ENCODE data around the gene CRTC3. TPM values are rescaled to one million over a fixed set of nuclear protein-coding genes. Genes with fewer than 3 reads are reported as not detected.
A peak's percentile ranks its signal among the peaks of the same experiment; 100 is the strongest.

Gene CRTC3
- 10 to 100 TPM; 28.2 to 33.0 (median 29.8) TPM for total RNA-seq

GRCh38 chr15:90529371-90530249, at the start of gene CRTC3:
Gene CRTC3, plus strand, starts transcription at chr15:90529923. Its CDS starts 149 bp downstream, at chr15:90530072.
- H3K36me3 Mint-ChIP-seq (ENCODE audit: insufficient read depth), result no peaks in the 10 kb centered on the region
- no peaks in the 10 kb centered on the region for H3K9me3 Mint-ChIP-seq
- ATAC-seq (peak; percentile 90), DNase-seq (peak; percentile 43)
- peak within 1 kb of the TSS; percentile 95 for H3K4me3 Mint-ChIP-seq
- peaks cover 44% of the 10 kb centered on the region for H3K4me1 Mint-ChIP-seq (ENCODE audit: low read depth)
- no peaks in the 10 kb centered on the region for H3K27me3 Mint-ChIP-seq (ENCODE audit: low read depth)

- peaks cover 40% of the 10 kb centered on the region for H3K4me1 Mint-ChIP-seq (ENCODE audit: low read depth)
- ATAC-seq, result peak; percentile 56 to 62
- H3K9me3 Mint-ChIP-seq, result no peaks in the 10 kb centered on the region
- no peaks in the 10 kb centered on the region for H3K27me3 Mint-ChIP-seq (ENCODE audit: low read depth)
- no peak overlapping the region for H3K4me3 Mint-ChIP-seq
- DNase-seq, result peak; percentile 4
- H3K36me3 Mint-ChIP-seq (ENCODE audit: insufficient read depth), result peaks cover 51% of the 10 kb centered on the region
Observed at GRCh38 chr15:90481023-90481422, 48.7 kb upstream of the CRTC3 start.

- ATAC-seq, result no peak
- Mint-ChIP-seq H3K27me3 (ENCODE audit: low read depth) (no peaks in the 10 kb centered on the region), H3K4me3 (no peak overlapping the region), H3K4me1 (ENCODE audit: low read depth) (peaks cover 36% of the 10 kb centered on the region), H3K9me3 (no peaks in the 10 kb centered on the region), H3K36me3 (ENCODE audit: insufficient read depth) (peaks cover 53% of the 10 kb centered on the region)
- peak; percentile 40 for DNase-seq
Observed at GRCh38 chr15:90482124-90483011, 47.4 kb upstream of the CRTC3 start.

- Mint-ChIP-seq H3K36me3 (ENCODE audit: insufficient read depth) (peaks cover 54% of the 10 kb centered on the region), H3K9me3 (no peaks in the 10 kb centered on the region), H3K27me3 (ENCODE audit: low read depth) (no peaks in the 10 kb centered on the region), H3K4me3 (no peak overlapping the region), H3K4me1 (ENCODE audit: low read depth) (peaks cover 34% of the 10 kb centered on the region)
- ATAC-seq (no peak), DNase-seq (no peak)
Observed at GRCh38 chr15:90483012-90483307, 46.8 kb upstream of the CRTC3 start.

DNA sequence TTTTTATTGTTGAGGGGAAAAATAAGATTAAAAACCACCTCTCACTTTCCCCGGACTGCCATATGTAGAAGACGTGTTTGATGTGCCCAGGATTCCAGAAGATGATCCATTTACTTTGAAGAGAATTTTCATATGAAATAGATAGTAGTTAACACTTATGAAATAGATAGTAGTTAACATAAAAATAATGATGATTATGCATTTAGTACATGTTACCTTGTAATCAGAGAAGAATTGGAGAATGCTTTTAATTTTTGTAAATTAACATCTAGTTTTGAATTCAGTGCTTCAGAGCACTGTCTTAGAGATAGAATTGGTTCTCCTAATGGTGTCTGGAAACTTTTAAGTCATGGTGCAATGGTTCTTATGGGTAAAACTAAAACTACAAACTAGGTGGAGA, 46.1 kb upstream of the CRTC3 start:
- Mint-ChIP-seq H3K9me3 (no peaks in the 10 kb centered on the region), H3K4me1 (ENCODE audit: low read depth) (peaks cover 29% of the 10 kb centered on the region), H3K36me3 (ENCODE audit: insufficient read depth) (peaks cover 52% of the 10 kb centered on the region), H3K27me3 (ENCODE audit: low read depth) (no peaks in the 10 kb centered on the region), H3K4me3 (no peak overlapping the region)
- no peak for DNase-seq
- ATAC-seq, result no peak

DNA sequence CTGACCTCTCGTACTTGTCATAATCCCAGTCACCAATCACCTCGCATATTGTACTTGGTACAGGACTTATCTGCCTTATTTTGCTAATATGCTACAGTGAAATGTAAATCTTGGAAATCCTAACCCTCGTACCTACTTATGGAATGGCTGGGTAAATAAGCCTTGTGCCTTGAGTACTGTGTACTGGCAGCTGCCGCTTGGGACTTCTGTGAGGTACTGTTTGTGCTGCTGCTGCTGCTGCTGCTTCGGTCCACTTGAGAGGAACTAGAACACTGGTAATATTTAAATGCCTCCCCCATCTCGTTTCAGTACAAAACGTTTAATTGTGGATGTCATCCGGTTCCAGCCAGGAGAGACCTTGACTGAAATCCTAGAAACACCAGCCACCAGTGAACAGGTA, 42.5 kb upstream of the CRTC3 start:
- Mint-ChIP-seq H3K4me1 (ENCODE audit: low read depth) (no peaks in the 10 kb centered on the region), H3K9me3 (no peaks in the 10 kb centered on the region), H3K36me3 (ENCODE audit: insufficient read depth) (peaks cover 72% of the 10 kb centered on the region), H3K4me3 (no peak overlapping the region), H3K27me3 (ENCODE audit: low read depth) (no peaks in the 10 kb centered on the region)
- ATAC-seq (no peak), DNase-seq (no peak)

DNA sequence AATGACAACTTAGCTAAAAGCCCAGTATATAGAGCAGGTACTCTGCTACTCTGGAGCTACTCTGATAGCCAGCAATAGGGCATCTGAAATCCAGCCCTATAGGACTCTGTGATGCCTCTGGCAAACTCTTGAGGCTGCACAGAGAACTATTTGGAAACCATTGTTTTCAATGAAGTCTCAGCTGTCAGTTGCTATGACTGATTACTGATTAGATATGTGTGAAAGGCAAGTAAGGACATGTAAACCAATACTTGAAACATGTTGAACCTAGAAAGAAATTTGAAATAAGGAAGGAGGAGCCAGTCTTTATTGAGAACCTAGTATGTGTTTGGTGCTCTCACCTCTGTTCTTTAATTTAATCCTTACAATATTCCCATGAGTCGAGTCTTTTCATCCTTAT, 40.2 kb upstream of the CRTC3 start:
- Mint-ChIP-seq H3K4me3 (no peak overlapping the region), H3K4me1 (ENCODE audit: low read depth) (peaks cover 11% of the 10 kb centered on the region), H3K36me3 (ENCODE audit: insufficient read depth) (peaks cover 71% of the 10 kb centered on the region), H3K9me3 (no peaks in the 10 kb centered on the region), H3K27me3 (ENCODE audit: low read depth) (no peaks in the 10 kb centered on the region)
- DNase-seq (no peak), ATAC-seq (no peak)

DNA sequence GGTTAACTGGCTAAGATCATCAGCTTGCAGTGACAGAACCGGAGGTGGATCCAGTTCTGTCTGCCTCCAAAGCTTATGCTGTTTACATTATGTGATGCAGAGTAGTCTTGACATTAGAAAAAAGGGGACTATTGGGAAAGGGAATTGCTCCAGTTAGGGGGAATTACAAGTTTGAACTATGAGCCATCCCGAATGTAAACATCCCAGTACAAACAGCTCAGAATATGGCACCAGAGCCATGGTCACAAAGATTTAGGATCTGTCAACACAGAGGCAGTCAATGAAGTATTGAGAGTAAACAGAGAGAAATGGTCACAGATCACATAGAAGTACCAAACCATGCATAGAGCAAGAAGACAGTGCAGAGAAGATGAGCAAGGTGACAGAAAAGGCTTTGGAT, 39.8 kb upstream of the CRTC3 start:
- ATAC-seq (no peak), DNase-seq (no peak)
- Mint-ChIP-seq H3K27me3 (ENCODE audit: low read depth) (no peaks in the 10 kb centered on the region), H3K36me3 (ENCODE audit: insufficient read depth) (peaks cover 70% of the 10 kb centered on the region), H3K4me3 (no peak overlapping the region), H3K4me1 (ENCODE audit: low read depth) (peaks cover 11% of the 10 kb centered on the region), H3K9me3 (no peaks in the 10 kb centered on the region)

DNA sequence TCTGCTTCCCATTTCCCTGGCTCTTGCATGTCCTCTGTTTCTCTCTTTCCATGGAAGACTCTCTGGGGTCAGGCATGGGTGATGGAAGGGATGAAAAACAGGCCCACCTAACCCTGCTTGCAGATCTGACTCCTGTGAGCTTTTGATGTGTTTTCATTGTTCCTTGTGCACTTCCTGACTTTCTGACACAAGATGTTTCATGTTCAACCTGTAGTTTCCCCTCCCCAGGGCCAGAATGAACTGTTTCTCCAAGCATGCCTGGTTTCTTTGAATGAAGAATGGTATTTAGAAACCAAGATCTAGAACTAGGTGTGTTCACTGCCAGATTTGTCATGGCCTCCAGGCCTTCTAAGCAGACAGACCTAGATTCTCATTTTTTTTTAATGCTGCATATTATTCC, 36.1 kb upstream of the CRTC3 start:
- Mint-ChIP-seq H3K4me1 (ENCODE audit: low read depth) (peaks cover 11% of the 10 kb centered on the region), H3K36me3 (ENCODE audit: insufficient read depth) (peaks cover 62% of the 10 kb centered on the region), H3K9me3 (no peaks in the 10 kb centered on the region), H3K27me3 (ENCODE audit: low read depth) (no peaks in the 10 kb centered on the region), H3K4me3 (no peak overlapping the region)
- DNase-seq (no peak), ATAC-seq (no peak)

- Mint-ChIP-seq H3K9me3 (no peaks in the 10 kb centered on the region), H3K36me3 (ENCODE audit: insufficient read depth) (peaks cover 62% of the 10 kb centered on the region), H3K4me3 (no peak overlapping the region), H3K4me1 (ENCODE audit: low read depth) (peaks cover 11% of the 10 kb centered on the region), H3K27me3 (ENCODE audit: low read depth) (no peaks in the 10 kb centered on the region)
- DNase-seq, result no peak
- ATAC-seq, result no peak
Observed at GRCh38 chr15:90495067-90495466, 34.7 kb upstream of the CRTC3 start.

GRCh38 chr15:90496791-90497190, 32.9 kb upstream of the CRTC3 start:
- Mint-ChIP-seq H3K9me3 (no peaks in the 10 kb centered on the region), H3K4me3 (no peak overlapping the region), H3K27me3 (ENCODE audit: low read depth) (no peaks in the 10 kb centered on the region), H3K4me1 (ENCODE audit: low read depth) (peaks cover 11% of the 10 kb centered on the region), H3K36me3 (ENCODE audit: insufficient read depth) (peaks cover 55% of the 10 kb centered on the region)
- DNase-seq (no peak), ATAC-seq (no peak)

- no peak for ATAC-seq
- no peak for DNase-seq
- H3K36me3 Mint-ChIP-seq (ENCODE audit: insufficient read depth), result peaks cover 53% of the 10 kb centered on the region
- no peaks in the 10 kb centered on the region for H3K27me3 Mint-ChIP-seq (ENCODE audit: low read depth)
- no peaks in the 10 kb centered on the region for H3K9me3 Mint-ChIP-seq
- H3K4me1 Mint-ChIP-seq (ENCODE audit: low read depth), result peaks cover 11% of the 10 kb centered on the region
- H3K4me3 Mint-ChIP-seq, result no peak overlapping the region
Observed at GRCh38 chr15:90497376-90497775, 32.3 kb upstream of the CRTC3 start.

DNA sequence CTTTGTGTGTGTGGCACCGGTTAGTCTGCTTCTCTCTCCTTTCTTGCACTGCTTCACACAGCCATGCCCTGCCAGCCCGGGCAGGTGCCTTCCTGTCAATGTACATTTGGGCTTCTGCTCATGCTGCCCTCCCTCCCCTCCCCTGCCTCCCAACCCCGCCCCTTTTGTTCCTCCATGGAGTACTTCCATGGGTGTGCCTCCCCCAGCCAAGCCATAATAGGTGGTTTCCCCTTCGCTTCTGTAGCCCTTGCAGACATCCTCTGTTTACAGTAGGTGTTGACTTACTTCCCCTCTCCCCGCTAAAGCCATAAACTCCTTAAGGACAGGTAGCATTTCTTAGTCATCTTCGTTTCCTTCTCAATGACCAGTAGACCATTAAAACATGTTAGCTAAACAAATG, 31.8 kb upstream of the CRTC3 start:
- H3K36me3 Mint-ChIP-seq (ENCODE audit: insufficient read depth), result peaks cover 48% of the 10 kb centered on the region
- no peaks in the 10 kb centered on the region for H3K9me3 Mint-ChIP-seq
- H3K27me3 Mint-ChIP-seq (ENCODE audit: low read depth), result no peaks in the 10 kb centered on the region
- H3K4me3 Mint-ChIP-seq, result no peak overlapping the region
- DNase-seq (no peak), ATAC-seq (no peak)
- peaks cover 11% of the 10 kb centered on the region for H3K4me1 Mint-ChIP-seq (ENCODE audit: low read depth)

DNA sequence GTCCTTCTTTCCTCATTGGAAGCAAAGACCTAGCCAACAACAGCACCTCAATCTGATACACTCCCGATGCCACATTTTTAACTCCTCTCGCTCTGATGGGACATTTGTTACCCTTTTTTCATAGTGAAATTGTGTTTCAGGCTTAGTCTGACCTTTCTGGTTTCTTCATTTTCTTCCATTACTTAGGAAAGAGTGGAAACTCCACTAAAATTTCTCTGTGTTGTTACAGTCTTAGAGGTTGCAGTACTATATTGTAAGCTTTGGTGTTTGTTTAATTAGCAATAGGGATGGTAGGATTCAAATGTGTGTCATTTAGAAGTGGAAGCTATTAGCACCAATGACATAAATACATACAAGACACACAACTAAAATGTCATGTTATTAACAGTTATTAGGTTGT, 29.6 kb upstream of the CRTC3 start:
- no peak overlapping the region for H3K4me3 Mint-ChIP-seq
- peaks cover 32% of the 10 kb centered on the region for H3K36me3 Mint-ChIP-seq (ENCODE audit: insufficient read depth)

GRCh38 chr15:90501898-90502297, 27.8 kb upstream of the CRTC3 start:
- H3K4me1 Mint-ChIP-seq (ENCODE audit: low read depth), result no peaks in the 10 kb centered on the region
- DNase-seq (no peak), ATAC-seq (no peak)
- peaks cover 24% of the 10 kb centered on the region for H3K36me3 Mint-ChIP-seq (ENCODE audit: insufficient read depth)
- H3K4me3 Mint-ChIP-seq, result no peak overlapping the region
- H3K9me3 Mint-ChIP-seq, result no peaks in the 10 kb centered on the region
- no peaks in the 10 kb centered on the region for H3K27me3 Mint-ChIP-seq (ENCODE audit: low read depth)

More for the DNA sequence above, 29.6 kb upstream of the CRTC3 start:
- no peaks in the 10 kb centered on the region for H3K27me3 Mint-ChIP-seq (ENCODE audit: low read depth)
- ATAC-seq (no peak), DNase-seq (no peak)
- H3K4me1 Mint-ChIP-seq (ENCODE audit: low read depth), result no peaks in the 10 kb centered on the region
- no peaks in the 10 kb centered on the region for H3K9me3 Mint-ChIP-seq
